Calu3 (cell line): ENCODE results near the gene GFPT2. TPM values are rescaled to one million over a fixed set of nuclear protein-coding genes. Genes with fewer than 3 reads are reported as not detected.
"Not testable (repeated sequence)": the region's sequence is repeated elsewhere in the genome, so short reads cannot be mapped to it uniquely, and the experiment has no call there.

ENCODE experiments used
- BruUV-seq: library from RNA; stranded (reverse); fragments of 400-500 nt; replicated peaks from 2 replicates; lab custom pipeline; 2021; lab: Mats Ljungman, UMichigan
- CTCF ChIA-PET: fragments of 300-600 bp; sonication (Branson Sonifier 250); formaldehyde crosslinking; loops from one replicate; lab custom pipeline; 2022; ENCODE audit warnings: antibody characterized with exemption; lab: Charles Lee
- DNase-seq: peaks from one replicate; pipeline ENCODE4 v3.0.0; 2022
- H3K27ac Mint-ChIP-seq: one replicate; pipeline ENCODE4 v1.8.0; 2022; ENCODE audit warnings: mixed read lengths; ENCODE audit not compliant: unreplicated experiment
- H3K27me3 Mint-ChIP-seq: one replicate; pipeline ENCODE4 v1.8.0; 2022; ENCODE audit warnings: mixed read lengths; ENCODE audit not compliant: unreplicated experiment
- H3K36me3 Mint-ChIP-seq: one replicate; pipeline ENCODE4 v1.8.0; 2022; ENCODE audit warnings: mild to moderate bottlenecking, moderate library complexity, mixed read lengths; ENCODE audit not compliant: insufficient read depth, unreplicated experiment
- H3K4me1 Mint-ChIP-seq: one replicate; pipeline ENCODE4 v1.8.0; 2022; ENCODE audit warnings: mild to moderate bottlenecking, low read depth, mixed read lengths; ENCODE audit not compliant: unreplicated experiment
- H3K4me3 Mint-ChIP-seq: one replicate; pipeline ENCODE4 v1.8.0; 2022; ENCODE audit warnings: mild to moderate bottlenecking, low read depth, moderate library complexity, mixed read lengths; ENCODE audit not compliant: unreplicated experiment
- H3K9me3 Mint-ChIP-seq: one replicate; pipeline ENCODE4 v1.8.0; 2022; ENCODE audit warnings: low read depth, mixed read lengths; ENCODE audit not compliant: unreplicated experiment
- CTCF ChIP-seq: fragments of 200-600 bp; IDR thresholded peaks from one replicate; pipeline ENCODE4 v1.8.0; 2022; ENCODE audit warnings: antibody characterized with exemption; ENCODE audit not compliant: unreplicated experiment
- intact Hi-C: fragments of 100-400 bp; cut with micrococcal nuclease; formaldehyde crosslinking; loops from one replicate; pipeline ENCODE4 v1.10.0; 2022; ENCODE audit not compliant: unreplicated experiment
- total RNA-seq: library from RNA; stranded (reverse); gene quantifications from 2 replicates; pipeline ENCODE4 v1.2.3, GENCODE V29; 2022

The GFPT2 gene
- total RNA-seq, 1 experiment from 2014 or later, result not detected

- BruUV-seq, result no TSS peak
- intact Hi-C loops, result no loop called here
- CTCF ChIA-PET, result no interaction called here
- peaks cover 27% of the 10 kb centered on the region for H3K27me3 Mint-ChIP-seq
- DNase-seq, result no peak
- H3K36me3 Mint-ChIP-seq, result no peaks in the 10 kb centered on the region
- no peaks in the 10 kb centered on the region for H3K4me1 Mint-ChIP-seq
- H3K4me3 Mint-ChIP-seq, result no peak overlapping the region
- no peak for TF ChIP-seq CTCF
- no peak overlapping the region for H3K27ac Mint-ChIP-seq
- H3K9me3 Mint-ChIP-seq, result no peaks in the 10 kb centered on the region
Observed at GRCh38 chr5:180302256-180302655, 50.9 kb downstream of the GFPT2 start.

GRCh38 chr5:180301253-180301652 lies 51.9 kb downstream of the GFPT2 start:
- Mint-ChIP-seq H3K9me3 (no peaks in the 10 kb centered on the region), H3K27ac (no peak overlapping the region), H3K27me3 (peaks cover 27% of the 10 kb centered on the region), H3K36me3 (no peaks in the 10 kb centered on the region), H3K4me3 (no peak overlapping the region), H3K4me1 (no peaks in the 10 kb centered on the region)
- TF ChIP-seq CTCF, result no peak
- BruUV-seq, result no TSS peak
- CTCF ChIA-PET, result interaction anchor here (1.0 kb wide), 1 partner anchor 27 kb away, joined by 3 read pairs; no protein-coding TSS in a partner anchor
- no peak for DNase-seq
- intact Hi-C loops, result no loop called here

- no peak for TF ChIP-seq CTCF
- peaks cover 8% of the 10 kb centered on the region for H3K36me3 Mint-ChIP-seq
- CTCF ChIA-PET, result no interaction called here
- H3K27me3 Mint-ChIP-seq, result peaks cover 27% of the 10 kb centered on the region
- intact Hi-C loops, result loop anchor here (10.0 kb wide), 2 partner anchors 175 to 305 kb away; no protein-coding TSS in a partner anchor
- no peaks in the 10 kb centered on the region for H3K4me1 Mint-ChIP-seq
- DNase-seq, result no peak
- H3K4me3 Mint-ChIP-seq, result no peak overlapping the region
- BruUV-seq, result no TSS peak
- no peaks in the 10 kb centered on the region for H3K9me3 Mint-ChIP-seq
- H3K27ac Mint-ChIP-seq, result no peak overlapping the region
Observed at GRCh38 chr5:180299526-180299925, 53.6 kb downstream of the GFPT2 start.

GRCh38 chr5:180299014-180299413 lies 54.1 kb downstream of the GFPT2 start:
- H3K27ac Mint-ChIP-seq, DNase-seq, H3K4me1 Mint-ChIP-seq, H3K36me3 Mint-ChIP-seq, H3K9me3 Mint-ChIP-seq, CTCF ChIA-PET, H3K4me3 Mint-ChIP-seq, BruUV-seq: not testable (repeated sequence)
- H3K27me3 Mint-ChIP-seq, result peaks cover 27% of the 10 kb centered on the region
- intact Hi-C loops, result loop anchor here (10.0 kb wide), 2 partner anchors 174 to 306 kb away; no protein-coding TSS in a partner anchor

- TF ChIP-seq CTCF, result no peak
- Mint-ChIP-seq H3K27me3 (peaks cover 27% of the 10 kb centered on the region), H3K4me1 (peaks cover 12% of the 10 kb centered on the region), H3K9me3 (no peaks in the 10 kb centered on the region), H3K27ac (no peak overlapping the region), H3K4me3 (no peak overlapping the region), H3K36me3 (peaks cover 21% of the 10 kb centered on the region)
- DNase-seq, result no peak
- no TSS peak for BruUV-seq
- intact Hi-C loops, result loop anchor here (10.0 kb wide), 2 partner anchors 173 to 307 kb away; no protein-coding TSS in a partner anchor
- CTCF ChIA-PET, result interaction anchor here (1.0 kb wide), 1 partner anchor 18 kb away, joined by 3 read pairs; no protein-coding TSS in a partner anchor
Observed at GRCh38 chr5:180297587-180298282, 55.4 kb downstream of the GFPT2 start.
